ENCODE results near the gene HOXB6. TPM values are rescaled to one million over a fixed set of nuclear protein-coding genes. Genes with fewer than 3 reads are reported as not detected.

Gene HOXB6
- total RNA-seq, 2 donors from 2014 or later, result 0.82 to 2.6 TPM

DNA sequence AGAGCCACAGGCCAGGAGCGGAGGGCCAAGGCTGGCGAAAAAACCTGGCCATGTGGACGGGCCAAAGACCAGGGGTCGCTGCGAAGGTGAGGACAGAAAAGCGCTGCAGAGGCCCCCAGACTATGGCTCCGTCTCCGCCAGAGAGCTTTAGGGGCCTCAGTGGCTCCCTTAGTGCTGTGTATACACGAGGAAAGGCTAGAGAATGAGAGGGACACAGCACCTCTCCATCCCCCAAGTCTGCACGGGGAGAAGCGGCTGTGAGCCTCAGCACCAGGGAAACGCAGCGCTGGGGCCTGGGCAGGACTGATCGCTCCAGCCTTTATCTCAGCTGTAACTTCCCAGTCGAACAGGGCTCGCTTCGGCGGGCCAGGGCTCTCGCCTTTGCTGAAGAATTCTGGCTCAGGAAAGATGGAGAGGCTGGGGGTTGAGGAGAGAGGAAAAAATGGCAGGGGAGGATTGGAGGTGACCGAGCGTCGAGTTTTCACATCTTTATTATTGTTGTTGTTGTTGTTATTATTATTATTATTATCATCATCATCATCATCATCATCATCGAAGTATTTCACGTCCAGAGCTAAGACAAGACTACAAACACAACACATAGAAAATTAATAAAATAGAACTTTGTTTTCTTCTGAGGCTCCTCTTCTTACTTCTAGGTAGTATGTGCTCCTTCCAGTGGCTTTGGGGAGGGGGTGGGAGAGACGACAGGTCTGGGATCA, 9.3 kb downstream of the HOXB6 start:
- H3K27me3 ChIP-seq, result peaks cover 55 to 81% of the 10 kb centered on the region in 2 donors
- no peak overlapping the region for H3K4me3 ChIP-seq
- H3K27ac ChIP-seq, result no peak overlapping the region
- TF ChIP-seq, protein P1, sequence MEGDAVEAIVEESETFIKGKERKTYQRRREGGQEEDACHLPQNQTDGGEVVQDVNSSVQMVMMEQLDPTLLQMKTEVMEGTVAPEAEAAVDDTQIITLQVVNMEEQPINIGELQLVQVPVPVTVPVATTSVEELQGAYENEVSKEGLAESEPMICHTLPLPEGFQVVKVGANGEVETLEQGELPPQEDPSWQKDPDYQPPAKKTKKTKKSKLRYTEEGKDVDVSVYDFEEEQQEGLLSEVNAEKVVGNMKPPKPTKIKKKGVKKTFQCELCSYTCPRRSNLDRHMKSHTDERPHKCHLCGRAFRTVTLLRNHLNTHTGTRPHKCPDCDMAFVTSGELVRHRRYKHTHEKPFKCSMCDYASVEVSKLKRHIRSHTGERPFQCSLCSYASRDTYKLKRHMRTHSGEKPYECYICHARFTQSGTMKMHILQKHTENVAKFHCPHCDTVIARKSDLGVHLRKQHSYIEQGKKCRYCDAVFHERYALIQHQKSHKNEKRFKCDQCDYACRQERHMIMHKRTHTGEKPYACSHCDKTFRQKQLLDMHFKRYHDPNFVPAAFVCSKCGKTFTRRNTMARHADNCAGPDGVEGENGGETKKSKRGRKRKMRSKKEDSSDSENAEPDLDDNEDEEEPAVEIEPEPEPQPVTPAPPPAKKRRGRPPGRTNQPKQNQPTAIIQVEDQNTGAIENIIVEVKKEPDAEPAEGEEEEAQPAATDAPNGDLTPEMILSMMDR (IDR thresholded peaks at IDR 0.05), result no peak
- DNase-seq (ENCODE audit: low spot score), result no peak
- peaks cover 0 to 45% of the 10 kb centered on the region in 2 donors for H3K4me1 ChIP-seq
- H3K36me3 ChIP-seq, result no peaks in the 10 kb centered on the region
- no peaks in the 10 kb centered on the region for H3K9me3 ChIP-seq

DNA sequence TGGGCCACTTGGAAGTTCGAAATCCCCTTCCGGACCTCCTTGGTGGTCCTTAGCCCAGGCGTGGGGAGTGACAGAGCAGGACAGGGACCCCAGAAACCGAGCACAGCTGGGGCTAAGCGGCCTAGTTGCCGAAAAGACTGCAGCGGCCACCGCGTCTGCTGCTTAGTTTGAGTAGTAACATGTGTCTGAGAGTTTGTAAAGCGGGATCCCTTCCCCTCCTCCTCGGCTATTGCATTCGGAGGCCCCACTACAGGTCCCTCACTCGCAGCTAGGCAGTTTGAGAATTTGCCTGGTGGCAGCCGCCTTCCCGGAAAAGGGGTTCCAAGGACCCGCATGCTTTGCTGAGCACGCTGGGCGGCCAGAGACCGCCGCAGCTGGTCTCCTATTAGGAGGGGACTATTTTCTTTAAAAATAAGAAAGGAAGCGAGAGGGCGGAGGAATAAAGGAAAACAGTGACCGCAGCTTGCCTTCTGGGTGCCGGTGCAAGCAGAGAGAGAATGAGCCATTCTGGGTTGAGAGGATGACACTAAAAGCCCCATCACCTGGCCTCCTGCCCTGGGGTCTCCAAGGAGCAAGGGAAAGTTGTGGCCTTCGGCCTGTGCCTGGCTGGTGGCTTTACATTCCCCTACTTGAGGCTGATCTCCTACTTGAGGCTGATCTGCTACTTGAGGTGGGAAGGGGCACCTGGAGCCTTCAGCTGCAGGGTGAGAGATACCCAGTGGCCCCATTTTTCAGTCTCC, 10.1 kb downstream of the HOXB6 start:
- no peaks in the 10 kb centered on the region for H3K36me3 ChIP-seq
- TF ChIP-seq, protein P1 (IDR thresholded peaks at IDR 0.05), result no peak
- peaks cover 48 to 74% of the 10 kb centered on the region in 2 donors for H3K27me3 ChIP-seq
- H3K9me3 ChIP-seq, result no peaks in the 10 kb centered on the region
- H3K4me3 ChIP-seq, result no peak overlapping the region
- no peak overlapping the region for H3K27ac ChIP-seq
- H3K4me1 ChIP-seq, result peaks cover 0 to 45% of the 10 kb centered on the region in 2 donors
- DNase-seq (ENCODE audit: low spot score), result no peak

DNA sequence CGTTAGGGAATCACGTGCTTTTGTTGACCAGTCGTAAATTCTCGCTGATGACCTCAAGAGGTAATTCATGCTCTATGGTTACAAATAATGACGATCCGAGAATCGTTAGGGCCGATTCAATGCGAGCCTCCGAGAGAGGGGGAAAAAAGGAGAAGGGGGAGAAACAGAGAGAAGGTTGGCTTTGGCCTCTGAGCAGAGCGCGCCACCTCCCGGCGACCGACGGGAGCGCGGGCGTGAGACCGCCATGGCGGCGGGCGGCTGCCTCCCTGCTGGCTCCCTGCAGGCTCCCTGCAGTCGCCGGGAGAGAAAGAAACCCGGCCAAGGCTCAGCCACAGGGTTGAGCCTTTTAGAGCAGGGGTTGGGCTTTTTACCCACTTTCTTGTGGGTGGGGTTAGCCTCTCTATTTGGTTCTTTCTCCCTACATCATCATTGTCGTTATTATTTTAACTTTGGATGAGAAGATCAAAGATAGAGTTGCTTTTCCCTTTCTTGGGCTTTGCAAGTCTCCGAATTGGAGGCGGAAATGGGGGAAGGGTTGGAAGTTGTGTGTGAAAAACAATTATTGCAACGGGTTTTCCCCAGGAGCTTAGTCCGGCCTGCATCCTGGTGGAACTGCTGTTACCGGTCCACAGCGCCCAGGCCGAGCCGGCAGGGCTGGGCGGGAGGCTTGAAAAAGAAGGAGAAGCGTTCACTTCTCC, 10.8 kb downstream of the HOXB6 start:
- peaks cover 0 to 45% of the 10 kb centered on the region in 2 donors for H3K4me1 ChIP-seq
- no peak overlapping the region for H3K27ac ChIP-seq
- H3K36me3 ChIP-seq, result no peaks in the 10 kb centered on the region
- TF ChIP-seq, protein P1 (IDR thresholded peaks at IDR 0.05), result peak; percentile 64 to 92
- peak; percentile 78 for DNase-seq (ENCODE audit: low spot score)
- H3K27me3 ChIP-seq, result peaks cover 43 to 67% of the 10 kb centered on the region in 2 donors
- H3K4me3 ChIP-seq, result peak overlapping the region; percentile 5 to 37
- H3K9me3 ChIP-seq, result no peaks in the 10 kb centered on the region

DNA sequence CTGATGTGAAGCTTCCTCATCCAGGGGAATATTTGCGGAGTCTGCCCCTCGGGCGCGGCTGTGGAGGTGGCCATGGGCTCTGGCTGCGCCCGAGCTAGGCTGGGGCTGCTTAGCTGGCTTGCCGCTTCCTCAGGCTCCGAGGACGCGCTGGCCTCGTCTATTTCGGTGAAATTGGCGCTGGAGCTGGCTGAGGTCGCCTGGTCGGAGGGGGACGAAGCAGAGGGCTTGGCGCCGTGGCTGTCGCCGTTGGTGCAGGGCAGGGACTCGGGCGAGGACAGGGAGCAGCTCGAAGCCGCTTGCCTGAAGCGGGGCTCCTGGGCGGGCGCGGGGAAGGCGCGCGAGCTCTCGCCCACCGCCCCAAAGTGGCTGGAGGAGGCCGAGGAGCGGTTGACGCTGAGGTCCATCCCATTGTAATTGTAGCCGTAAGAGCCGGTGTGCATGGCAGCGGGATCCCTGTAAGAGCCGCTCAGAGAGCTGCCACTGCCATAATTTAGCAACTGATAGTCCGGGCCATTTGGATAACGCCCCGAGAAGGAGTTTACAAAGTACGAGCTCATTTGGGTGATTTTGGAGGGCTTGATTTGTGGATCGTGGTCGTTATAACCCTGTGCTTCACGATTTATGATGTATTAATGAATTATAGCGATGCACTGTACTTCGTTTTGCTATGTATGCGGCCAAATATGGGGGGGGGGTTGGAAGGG, 11.5 kb downstream of the HOXB6 start, which contains the start of gene HOXB5:
Gene HOXB5, minus strand, starts transcription at position 654 of the 704 bp plus-strand sequence. Its CDS starts 97 bp downstream, at position 557.
- H3K27me3 ChIP-seq, result peaks cover 36 to 61% of the 10 kb centered on the region in 2 donors
- no peaks in the 10 kb centered on the region for H3K9me3 ChIP-seq
- peak within 1 kb of the TSS; percentile 12 to 37 for H3K4me3 ChIP-seq
- TF ChIP-seq, protein P1 (IDR thresholded peaks at IDR 0.05), result no peak
- H3K36me3 ChIP-seq, result no peaks in the 10 kb centered on the region
- H3K4me1 ChIP-seq, result peaks cover 0 to 45% of the 10 kb centered on the region in 2 donors
- no peak within 1 kb of the TSS for H3K27ac ChIP-seq
- no peak for DNase-seq (ENCODE audit: low spot score)

DNA sequence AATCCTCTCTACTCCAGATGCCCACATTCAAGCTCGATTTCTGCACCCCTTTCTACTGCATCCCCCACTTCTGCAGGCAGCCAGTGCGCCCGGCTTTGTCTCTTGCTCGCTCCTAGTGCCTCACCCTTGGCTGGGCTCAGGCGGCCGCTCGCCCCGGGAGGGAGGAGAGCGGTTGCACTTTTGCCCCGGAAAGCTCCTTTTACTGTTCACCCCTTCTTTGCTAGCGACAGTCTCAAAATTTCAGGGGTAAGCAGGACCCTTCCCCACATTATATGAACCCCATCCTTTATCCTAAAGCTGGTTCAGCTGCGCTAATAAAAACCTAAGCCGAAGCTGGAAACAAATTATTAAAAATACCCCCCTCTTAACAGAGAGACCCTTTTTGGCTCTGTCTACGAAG, 12.2 kb downstream of the HOXB6 start:
- no peaks in the 10 kb centered on the region for H3K9me3 ChIP-seq
- peaks cover 37 to 55% of the 10 kb centered on the region in 2 donors for H3K27me3 ChIP-seq
- peaks cover 0 to 39% of the 10 kb centered on the region in 2 donors for H3K4me1 ChIP-seq
- H3K4me3 ChIP-seq, result peak overlapping the region in 1 of 2 donors; percentile 37
- TF ChIP-seq, protein P1 (IDR thresholded peaks at IDR 0.05), result no peak
- H3K27ac ChIP-seq, result no peak overlapping the region
- DNase-seq (ENCODE audit: low spot score), result no peak
- H3K36me3 ChIP-seq, result no peaks in the 10 kb centered on the region

Data from right atrium auricular region (tissue), 2 donors.